Lower leg skin (tissue), 3 donors: Measurements from ENCODE around the gene ABHD2.

Experiments
- POLR2A ChIP-seq, 2 donors: fragments of 450-650 bp; IDR thresholded peaks; one replicate each; pipeline ENCODE4 v1.6.1; 2016 to 2017; ENCODE audit warnings: antibody characterized with exemption in 2 of 2, mild to moderate bottlenecking in 1 of 2, moderate library complexity in 1 of 2
- TF ChIP-seq, protein P1 (sequence below), 3 donors: fragments of 450-650 bp; IDR thresholded peaks; one replicate each; pipeline ENCODE4 v1.5.1; 2016; ENCODE audit warnings: antibody characterized with exemption in 3 of 3, mild to moderate bottlenecking in 3 of 3, moderate library complexity in 2 of 3

GRCh38 chr15:89114990-89115389 is 26.7 kb downstream of the ABHD2 start:
- no peak for TF ChIP-seq POLR2A (IDR thresholded peaks at IDR 0.05)
- TF ChIP-seq, protein P1, sequence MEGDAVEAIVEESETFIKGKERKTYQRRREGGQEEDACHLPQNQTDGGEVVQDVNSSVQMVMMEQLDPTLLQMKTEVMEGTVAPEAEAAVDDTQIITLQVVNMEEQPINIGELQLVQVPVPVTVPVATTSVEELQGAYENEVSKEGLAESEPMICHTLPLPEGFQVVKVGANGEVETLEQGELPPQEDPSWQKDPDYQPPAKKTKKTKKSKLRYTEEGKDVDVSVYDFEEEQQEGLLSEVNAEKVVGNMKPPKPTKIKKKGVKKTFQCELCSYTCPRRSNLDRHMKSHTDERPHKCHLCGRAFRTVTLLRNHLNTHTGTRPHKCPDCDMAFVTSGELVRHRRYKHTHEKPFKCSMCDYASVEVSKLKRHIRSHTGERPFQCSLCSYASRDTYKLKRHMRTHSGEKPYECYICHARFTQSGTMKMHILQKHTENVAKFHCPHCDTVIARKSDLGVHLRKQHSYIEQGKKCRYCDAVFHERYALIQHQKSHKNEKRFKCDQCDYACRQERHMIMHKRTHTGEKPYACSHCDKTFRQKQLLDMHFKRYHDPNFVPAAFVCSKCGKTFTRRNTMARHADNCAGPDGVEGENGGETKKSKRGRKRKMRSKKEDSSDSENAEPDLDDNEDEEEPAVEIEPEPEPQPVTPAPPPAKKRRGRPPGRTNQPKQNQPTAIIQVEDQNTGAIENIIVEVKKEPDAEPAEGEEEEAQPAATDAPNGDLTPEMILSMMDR (IDR thresholded peaks at IDR 0.05) = no peak
